Astrocyte of the spinal cord (primary cell): ENCODE measurements around the gene ATP6V0B.

Experiments
- DNase-seq: peaks from one replicate; pipeline ENCODE4 v3.0.0; 2011; ENCODE audit warnings: low read depth, low spot score
- H3K4me3 ChIP-seq: 2 replicates; pipeline ENCODE4 v1.5.1; 2011; ENCODE audit warnings: low read depth, mild to moderate bottlenecking, low read length, moderate library complexity
- CTCF ChIP-seq: IDR thresholded peaks from 2 replicates; pipeline ENCODE4 v1.5.1; 2012; ENCODE audit warnings: low read depth, mild to moderate bottlenecking, low read length, inconsistent platforms
- in situ Hi-C: cut with HindIII; loops from 2 replicates; pipeline ENCODE4 v1.10.0; 2017; ENCODE audit warnings: low sequenced_read_pairs

ATP6V0B gene

GRCh38 chr1:43974443-43975248 is at the start of gene ATP6V0B:
Gene ATP6V0B, plus strand, starts transcription at chr1:43974960. Its CDS starts 81 bp downstream, at chr1:43975041.
- in situ Hi-C loops, result no loop called here
- peak; percentile 93 for DNase-seq
- peak within 1 kb of the TSS; percentile 84 for H3K4me3 ChIP-seq
- TF ChIP-seq CTCF, result peak; percentile 11

GRCh38 chr1:43925846-43926245 is 48.9 kb upstream of the ATP6V0B start:
- no peak for TF ChIP-seq CTCF
- H3K4me3 ChIP-seq, result no peak overlapping the region
- DNase-seq, result no peak
- in situ Hi-C loops, result no loop called here

GRCh38 chr1:43930168-43930948 is 44.4 kb upstream of the ATP6V0B start:
- no peak overlapping the region for H3K4me3 ChIP-seq
- TF ChIP-seq CTCF, result peak; percentile 42
- in situ Hi-C loops, result no loop called here
- no peak for DNase-seq

GRCh38 chr1:43930949-43931275 is 43.8 kb upstream of the ATP6V0B start:
- TF ChIP-seq CTCF, result no peak
- in situ Hi-C loops, result no loop called here
- no peak for DNase-seq
- no peak overlapping the region for H3K4me3 ChIP-seq

GRCh38 chr1:43931711-43932660 is 42.8 kb upstream of the ATP6V0B start:
- TF ChIP-seq CTCF, result no peak
- no peak overlapping the region for H3K4me3 ChIP-seq
- in situ Hi-C loops, result no loop called here
- DNase-seq, result no peak

- H3K4me3 ChIP-seq, result peak overlapping the region; percentile 50
- no peak for TF ChIP-seq CTCF
- DNase-seq, result peak; percentile 49
- in situ Hi-C loops, result no loop called here
Measured at GRCh38 chr1:43932786-43933385, 41.9 kb upstream of the ATP6V0B start.
